GM19452 (cell line): Measurements from ENCODE around the gene PTPRR.
"Not testable (repeated sequence)": the region's sequence is repeated elsewhere in the genome, so short reads cannot be mapped to it uniquely, and the experiment has no call there.

Experiments used
- ATAC-seq: cut with Tn5 transposase; IDR thresholded peaks from one replicate; pipeline ENCODE4 v1.9.1; 2021; ENCODE audit not compliant: unreplicated experiment

PTPRR gene

GRCh38 chr12:70842942-70843341, 77.6 kb downstream of the PTPRR start:
- ATAC-seq: no peak

- ATAC-seq: no peak
These were observed 78.4 kb downstream of the PTPRR start for GRCh38 chr12:70842136-70842535.

GRCh38 chr12:70840656-70841350, 79.7 kb downstream of the PTPRR start:
- no peak for ATAC-seq

GRCh38 chr12:70839544-70839943, 81.0 kb downstream of the PTPRR start:
- no peak for ATAC-seq

- no peak for ATAC-seq
These were observed 82.4 kb downstream of the PTPRR start for GRCh38 chr12:70838127-70838526.

GRCh38 chr12:70837026-70837425, 83.5 kb downstream of the PTPRR start:
- ATAC-seq: no peak

GRCh38 chr12:70835948-70836347, 84.6 kb downstream of the PTPRR start:
- ATAC-seq: no peak

- ATAC-seq: no peak
These were observed 89.0 kb downstream of the PTPRR start for GRCh38 chr12:70831543-70831942.

GRCh38 chr12:70830221-70831061, 90.1 kb downstream of the PTPRR start:
- no peak for ATAC-seq

GRCh38 chr12:70829070-70829469, 91.5 kb downstream of the PTPRR start:
- no peak for ATAC-seq

GRCh38 chr12:70828351-70828750, 92.2 kb downstream of the PTPRR start:
- no peak for ATAC-seq

- ATAC-seq: no peak
These were observed 94.4 kb downstream of the PTPRR start for GRCh38 chr12:70826156-70826555.

- ATAC-seq: no peak
These were observed 96.0 kb downstream of the PTPRR start for GRCh38 chr12:70824511-70824910.

GRCh38 chr12:70823182-70823976, 97.2 kb downstream of the PTPRR start:
- ATAC-seq: no peak

- no peak for ATAC-seq
These were observed 98.1 kb downstream of the PTPRR start for GRCh38 chr12:70822412-70822811.

- ATAC-seq: no peak
These were observed 104.6 kb downstream of the PTPRR start for GRCh38 chr12:70815971-70816391.

- ATAC-seq: no peak
These were observed 105.5 kb downstream of the PTPRR start for GRCh38 chr12:70815056-70815455.

GRCh38 chr12:70813559-70813958, 107.0 kb downstream of the PTPRR start:
- no peak for ATAC-seq

GRCh38 chr12:70812136-70812535, 108.4 kb downstream of the PTPRR start:
- peak; percentile 89 for ATAC-seq

GRCh38 chr12:70809887-70810286, 110.7 kb downstream of the PTPRR start:
- no peak for ATAC-seq

- not testable (repeated sequence) for ATAC-seq
These were observed 112.5 kb downstream of the PTPRR start for GRCh38 chr12:70807993-70808392.
